SK-N-SH treated with all-trans-retinoic acid at 6 μM for 48 hours (cell line): ENCODE data around the gene CATSPER3.

Source experiments
- ARNTL ChIP-seq: fragments of 450-650 bp; formaldehyde crosslinking; IDR thresholded peaks from 2 replicates; pipeline ENCODE4 v1.5.0; 2020; ENCODE audit warnings: low read depth, mild to moderate bottlenecking, moderate library complexity, borderline replicate concordance
- BACH2 ChIP-seq: fragments of 250-450 bp; sonication (Bioruptor Pico); IDR thresholded peaks from 2 replicates; pipeline ENCODE4 v1.9.0; 2021; ENCODE audit warnings: mild to moderate bottlenecking, borderline replicate concordance
- CSDC2 ChIP-seq: fragments of 250-450 bp; sonication (Bioruptor Pico); IDR thresholded peaks from 2 replicates; pipeline ENCODE4 v1.5.0; 2020; ENCODE audit warnings: mild to moderate bottlenecking, moderate library complexity
- GLIS3 ChIP-seq: fragments of 250-450 bp; sonication (Bioruptor Pico); IDR thresholded peaks from 2 replicates; pipeline ENCODE4 v1.5.0; 2020; ENCODE audit warnings: mild to moderate bottlenecking, moderate library complexity
- PATZ1 ChIP-seq: fragments of 250-450 bp; sonication (Bioruptor Pico); IDR thresholded peaks from 2 replicates; pipeline ENCODE4 v1.8.0; 2020; ENCODE audit warnings: mild to moderate bottlenecking, moderate library complexity, borderline replicate concordance
- POU6F1 ChIP-seq: fragments of 250-450 bp; sonication (Bioruptor Pico); IDR thresholded peaks from 2 replicates; pipeline ENCODE4 v1.8.0; 2021; ENCODE audit warnings: low read depth, mild to moderate bottlenecking, moderate library complexity, borderline replicate concordance
- RARB ChIP-seq: fragments of 250-450 bp; sonication (Bioruptor Pico); IDR thresholded peaks from 2 replicates; pipeline ENCODE4 v1.8.0; 2021; ENCODE audit warnings: mild to moderate bottlenecking, moderate library complexity
- SNAI2 ChIP-seq: fragments of 250-450 bp; sonication (Bioruptor Pico); IDR thresholded peaks from 2 replicates; pipeline ENCODE4 v1.5.0; 2020; ENCODE audit warnings: mild to moderate bottlenecking, moderate library complexity
- TCF4 ChIP-seq: fragments of 250-450 bp; sonication (Bioruptor Pico); IDR thresholded peaks from 2 replicates; pipeline ENCODE4 v1.8.0; 2021; ENCODE audit warnings: mild to moderate bottlenecking, moderate library complexity, borderline replicate concordance
- TSHZ2 ChIP-seq: fragments of 250-450 bp; sonication (Bioruptor Pico); IDR thresholded peaks from 2 replicates; pipeline ENCODE4 v1.5.0; 2020; ENCODE audit warnings: mild to moderate bottlenecking, moderate library complexity
- ZFP3 ChIP-seq: fragments of 250-450 bp; sonication (Bioruptor Pico); IDR thresholded peaks from 2 replicates; pipeline ENCODE4 v1.5.0; 2020; ENCODE audit warnings: mild to moderate bottlenecking, moderate library complexity
- ZNF565 ChIP-seq: fragments of 450-650 bp; formaldehyde crosslinking; conservative IDR thresholded peaks from 2 replicates; pipeline ENCODE4 v1.5.0; 2020; ENCODE audit warnings: low read depth, mild to moderate bottlenecking, moderate library complexity

- TF ChIP-seq TSHZ2 (CRISPR knock-in tag): no peak
- no peak for TF ChIP-seq ZFP3 (CRISPR knock-in tag)
- TF ChIP-seq POU6F1 (CRISPR knock-in tag): no peak
- no peak for TF ChIP-seq PATZ1 (CRISPR knock-in tag)
- no peak for TF ChIP-seq RARB
- TF ChIP-seq BACH2 (CRISPR knock-in tag): no peak
- TF ChIP-seq CSDC2 (CRISPR knock-in tag): no peak
- no peak for TF ChIP-seq TCF4 (CRISPR knock-in tag)
- no peak for TF ChIP-seq SNAI2 (CRISPR knock-in tag)
- TF ChIP-seq GLIS3: no peak
- no peak for TF ChIP-seq ARNTL (CRISPR knock-in tag)
- no peak for TF ChIP-seq ZNF565 (CRISPR knock-in tag)
Observed at GRCh38 chr5:134949316-134949715, 18.4 kb upstream of the CATSPER3 start.
